ENCODE results near the gene DEGS2.
"Not testable (repeated sequence)": the region's sequence is repeated elsewhere in the genome, so short reads cannot be mapped to it uniquely, and the experiment has no call there.

The DEGS2 gene

DNA sequence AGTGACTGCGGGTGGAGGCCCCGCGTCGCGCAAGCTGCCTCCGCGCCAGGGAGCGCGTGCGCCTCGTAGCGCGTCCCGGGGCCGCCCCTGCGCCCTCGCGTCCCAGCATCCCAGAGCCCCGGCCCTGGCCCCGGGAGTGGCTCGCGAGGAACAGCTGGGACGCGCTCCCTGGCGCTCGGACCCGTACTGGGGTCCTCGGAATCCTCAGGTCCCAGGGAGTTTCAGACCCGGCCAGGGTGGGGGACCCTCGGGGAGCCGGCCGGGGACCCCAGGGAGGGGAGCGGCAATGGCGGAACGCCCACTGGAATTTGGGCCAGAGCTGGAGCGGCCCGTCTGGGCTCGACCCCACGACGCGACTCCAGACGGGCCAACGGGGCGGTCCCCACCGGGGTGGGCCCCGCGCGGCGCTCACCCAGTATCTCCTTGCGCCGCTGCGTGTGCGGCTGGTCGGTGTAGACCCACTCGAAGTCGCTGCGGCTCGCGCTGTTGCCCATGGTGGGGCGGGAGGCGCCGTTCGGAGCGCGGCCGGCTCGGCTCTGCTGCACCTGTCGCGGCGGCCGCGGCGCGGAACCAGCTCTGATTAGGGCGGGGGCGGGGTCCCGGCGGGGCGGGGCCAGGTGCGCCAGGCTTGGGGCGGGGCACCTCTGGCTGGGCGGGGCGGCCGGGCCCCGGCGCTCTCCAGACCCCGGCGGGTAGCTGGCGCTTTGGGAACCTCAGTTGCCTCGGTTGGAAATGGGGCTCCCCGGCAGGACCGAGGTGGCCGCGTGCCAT is at the start of gene DEGS2:
Gene DEGS2 (minus strand): TSS at position 552 of the 771 bp plus-strand sequence. CDS start 58 bp downstream, at position 494.
- peak; percentile 37 for DNase-seq (ENCODE audit: low read depth)

DNA sequence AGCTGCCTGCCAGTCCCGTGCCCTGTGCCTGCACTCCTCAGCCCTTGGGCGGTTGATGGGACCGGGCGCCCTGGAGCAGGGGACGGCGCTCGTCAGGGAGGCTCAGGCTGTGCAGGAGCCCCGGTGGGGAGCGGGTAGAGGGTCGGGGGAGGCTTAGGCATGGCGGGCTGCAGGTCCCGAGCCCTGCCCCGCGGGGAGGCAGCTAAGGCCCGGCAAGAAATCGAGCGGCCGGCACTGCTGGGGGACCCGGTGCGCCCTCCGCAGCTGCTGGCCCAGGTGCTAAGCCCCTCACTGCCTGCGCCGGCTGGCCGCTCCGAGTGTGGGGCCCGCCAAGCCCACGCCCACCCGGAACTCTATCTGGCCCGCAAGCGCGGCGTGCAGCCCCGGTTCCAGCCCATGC is 48.7 kb upstream of the DEGS2 start:
- DNase-seq (ENCODE audit: low read depth), result not testable (repeated sequence)

DNA sequence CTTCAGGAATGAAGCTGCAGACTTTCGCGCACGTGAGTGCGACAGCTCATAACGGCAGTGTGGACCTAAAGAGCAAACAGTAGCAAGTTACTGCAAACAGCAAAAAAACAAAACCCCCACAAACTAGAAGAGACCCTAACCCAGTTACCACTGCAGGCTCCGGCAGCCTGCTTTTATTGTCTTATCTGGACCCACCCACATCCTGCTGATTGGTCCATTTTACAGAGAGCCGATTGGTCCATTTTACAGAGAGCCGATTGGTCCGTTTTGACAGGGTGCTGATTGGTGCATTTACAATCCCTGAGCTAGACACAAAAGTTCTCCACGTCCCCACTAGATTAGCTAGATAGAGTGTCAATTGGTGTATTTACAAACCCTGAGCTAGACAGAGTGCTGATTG is 48.1 kb upstream of the DEGS2 start:
- DNase-seq (ENCODE audit: low read depth), result not testable (repeated sequence)

DNA sequence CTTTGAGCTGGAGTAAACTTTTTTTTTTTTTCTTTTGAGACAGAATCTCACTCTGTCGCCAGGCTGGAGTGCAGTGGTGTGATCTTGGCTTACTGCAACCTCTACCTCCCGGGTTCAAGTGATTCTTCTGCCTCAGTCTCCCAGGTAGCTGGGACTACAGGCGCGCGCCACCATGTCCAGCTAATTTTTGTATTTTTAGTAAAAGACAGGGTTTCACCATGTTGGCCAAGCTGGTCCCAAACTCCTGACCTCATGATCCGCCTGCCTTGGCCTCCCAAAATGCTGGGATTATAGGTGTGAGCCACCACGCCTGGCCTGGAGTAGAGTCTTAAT is 45.4 kb upstream of the DEGS2 start:
- DNase-seq (ENCODE audit: low read depth), result not testable (repeated sequence)

DNA sequence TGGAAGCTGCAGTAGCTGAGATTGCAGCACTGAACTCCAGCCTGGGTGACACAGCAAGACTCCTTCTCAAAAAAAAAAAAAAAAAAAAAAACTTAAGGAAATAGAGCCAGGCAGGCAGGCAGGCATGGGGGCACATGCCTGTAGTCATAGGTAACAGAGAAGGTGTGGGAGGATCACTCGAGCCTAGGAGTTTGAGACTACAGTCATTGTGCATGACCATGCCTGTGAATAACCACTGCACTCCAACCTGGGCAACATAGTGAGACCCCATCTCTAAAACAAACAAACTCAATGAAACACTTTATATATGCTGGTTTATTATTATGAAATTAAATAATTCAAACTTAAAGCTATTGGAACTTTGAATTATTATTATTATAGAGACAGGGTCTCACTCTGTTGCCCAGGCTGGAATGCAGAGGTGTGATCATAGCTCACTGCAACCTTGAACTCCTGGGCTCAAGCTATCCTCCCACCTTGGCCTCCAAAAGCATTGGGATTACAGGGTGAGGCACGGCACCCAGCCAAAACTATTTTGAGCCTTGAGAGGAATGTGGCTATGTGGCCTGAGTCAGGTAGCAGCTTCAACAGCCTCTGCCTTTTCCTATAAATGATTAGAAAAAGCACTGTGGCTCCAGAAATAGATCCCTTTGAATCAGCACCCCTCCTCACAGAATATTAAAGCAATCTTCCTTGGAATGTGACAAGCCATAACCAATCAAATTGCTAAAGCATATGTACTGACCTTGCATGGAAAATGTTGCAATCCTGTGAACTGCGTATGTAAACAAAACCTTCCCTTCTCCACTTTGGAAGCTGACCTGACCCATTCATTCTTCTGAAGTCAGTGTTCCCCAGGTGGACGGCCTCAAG is 44.8 kb upstream of the DEGS2 start:
- DNase-seq (ENCODE audit: low read depth), result no peak

DNA sequence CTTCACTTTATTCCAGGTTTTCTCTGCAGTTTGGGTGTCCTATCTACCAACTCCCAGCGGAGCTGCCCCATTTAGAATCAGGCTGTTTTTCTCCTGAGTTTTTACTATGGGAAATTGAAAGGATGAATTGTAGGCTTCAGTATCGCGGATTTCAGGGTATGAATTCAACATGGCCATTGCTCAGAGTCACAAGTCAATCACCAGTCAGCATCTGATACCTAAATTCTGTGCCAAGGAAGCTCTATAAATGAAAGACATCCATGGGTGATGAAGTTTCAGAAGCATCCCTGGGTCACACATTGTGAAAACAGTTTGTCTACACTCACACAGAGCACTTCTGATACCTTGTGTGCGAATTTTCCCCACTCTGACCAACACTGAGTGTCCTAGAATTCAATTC is 43.7 kb upstream of the DEGS2 start:
- DNase-seq (ENCODE audit: low read depth), result no peak

DNA sequence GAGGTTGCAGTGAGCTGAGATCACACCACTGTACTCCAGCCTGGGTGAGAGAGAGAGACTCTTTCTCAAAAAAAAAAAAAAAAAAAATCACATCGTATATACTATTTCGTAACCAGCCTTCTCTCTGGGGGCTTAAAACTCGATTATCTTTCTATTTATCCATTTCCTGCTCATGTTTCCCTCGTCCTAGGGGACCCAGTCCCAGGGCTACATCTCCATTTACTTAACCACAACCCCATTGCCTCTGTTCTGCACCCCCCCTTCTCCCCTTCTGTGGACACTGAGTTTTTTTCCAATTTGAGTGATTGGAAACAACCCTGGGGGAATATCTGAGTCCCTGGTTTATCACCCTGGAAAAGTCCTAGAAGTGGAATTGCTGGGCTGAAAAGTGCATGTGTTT is 43.3 kb upstream of the DEGS2 start:
- no peak for DNase-seq (ENCODE audit: low read depth)

DNA sequence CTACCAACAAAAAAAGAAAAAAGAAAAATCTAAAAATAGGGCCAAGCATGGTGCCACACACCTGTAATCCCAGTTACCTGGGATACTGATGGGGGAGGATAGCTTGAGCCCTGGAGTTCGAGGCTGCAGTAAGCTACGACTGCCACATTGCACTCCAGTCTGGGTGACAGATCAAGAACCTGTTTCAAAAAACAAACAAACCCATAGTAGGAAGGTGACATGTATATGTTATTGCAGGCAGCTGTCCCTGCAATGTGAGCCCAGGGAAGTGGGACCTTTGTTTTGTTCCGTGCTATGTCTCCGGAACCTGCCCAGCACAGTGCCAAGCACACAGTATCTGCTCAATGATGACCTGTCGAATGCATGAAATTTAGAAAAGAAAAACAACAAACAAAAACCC is 42.3 kb upstream of the DEGS2 start:
- DNase-seq (ENCODE audit: low read depth), result no peak

DNA sequence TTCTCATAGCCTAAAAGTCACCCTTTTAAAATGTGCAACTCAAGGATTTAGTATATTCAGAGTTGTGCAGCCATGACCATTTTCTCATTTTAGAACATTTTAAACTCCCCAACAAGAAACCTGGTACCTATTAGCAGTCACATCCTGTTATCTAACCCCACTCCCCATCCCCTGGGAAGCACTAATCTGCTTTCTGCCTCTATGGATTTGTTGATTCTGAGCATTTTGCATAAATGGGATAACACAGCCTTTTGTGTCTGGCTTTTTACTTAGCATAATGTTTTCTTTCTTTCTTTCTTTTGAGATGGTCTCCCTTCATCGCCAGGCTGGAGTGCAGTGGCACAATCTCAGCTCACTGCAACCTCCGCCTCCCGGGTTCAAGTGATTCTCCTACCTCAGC is 40.9 kb upstream of the DEGS2 start:
- no peak for DNase-seq (ENCODE audit: low read depth)

DNA sequence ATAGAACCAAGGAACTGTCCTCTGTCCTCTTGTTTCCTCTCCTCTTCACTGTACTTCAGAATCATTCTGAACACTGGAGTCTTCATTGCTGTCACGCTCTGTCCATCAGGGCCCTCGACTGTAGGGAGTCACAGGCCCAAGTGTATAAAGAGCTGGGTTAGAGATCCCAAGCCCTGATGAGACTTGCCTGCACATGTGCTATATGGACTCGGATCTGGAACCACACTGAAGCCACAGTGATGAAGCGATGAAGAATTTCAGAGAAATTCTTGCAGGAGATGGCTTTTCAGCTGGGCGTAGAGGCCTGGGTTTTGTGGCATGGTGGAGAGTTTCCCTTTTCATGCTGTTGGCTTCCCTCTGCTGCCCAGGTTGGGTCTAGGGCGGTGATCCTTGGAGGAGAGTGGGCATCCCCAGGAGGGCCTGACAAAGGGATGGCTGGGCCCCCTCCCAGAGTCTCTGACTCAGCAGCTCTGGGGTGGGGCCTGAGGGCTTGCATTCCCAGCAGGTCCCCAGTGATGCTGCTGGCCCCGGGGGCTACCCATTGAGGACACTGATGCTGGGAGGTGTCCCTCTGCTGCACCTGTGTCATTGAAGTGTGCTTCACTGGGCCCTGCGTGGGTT is 39.9 kb upstream of the DEGS2 start:
- no peak for DNase-seq (ENCODE audit: low read depth)

DNA sequence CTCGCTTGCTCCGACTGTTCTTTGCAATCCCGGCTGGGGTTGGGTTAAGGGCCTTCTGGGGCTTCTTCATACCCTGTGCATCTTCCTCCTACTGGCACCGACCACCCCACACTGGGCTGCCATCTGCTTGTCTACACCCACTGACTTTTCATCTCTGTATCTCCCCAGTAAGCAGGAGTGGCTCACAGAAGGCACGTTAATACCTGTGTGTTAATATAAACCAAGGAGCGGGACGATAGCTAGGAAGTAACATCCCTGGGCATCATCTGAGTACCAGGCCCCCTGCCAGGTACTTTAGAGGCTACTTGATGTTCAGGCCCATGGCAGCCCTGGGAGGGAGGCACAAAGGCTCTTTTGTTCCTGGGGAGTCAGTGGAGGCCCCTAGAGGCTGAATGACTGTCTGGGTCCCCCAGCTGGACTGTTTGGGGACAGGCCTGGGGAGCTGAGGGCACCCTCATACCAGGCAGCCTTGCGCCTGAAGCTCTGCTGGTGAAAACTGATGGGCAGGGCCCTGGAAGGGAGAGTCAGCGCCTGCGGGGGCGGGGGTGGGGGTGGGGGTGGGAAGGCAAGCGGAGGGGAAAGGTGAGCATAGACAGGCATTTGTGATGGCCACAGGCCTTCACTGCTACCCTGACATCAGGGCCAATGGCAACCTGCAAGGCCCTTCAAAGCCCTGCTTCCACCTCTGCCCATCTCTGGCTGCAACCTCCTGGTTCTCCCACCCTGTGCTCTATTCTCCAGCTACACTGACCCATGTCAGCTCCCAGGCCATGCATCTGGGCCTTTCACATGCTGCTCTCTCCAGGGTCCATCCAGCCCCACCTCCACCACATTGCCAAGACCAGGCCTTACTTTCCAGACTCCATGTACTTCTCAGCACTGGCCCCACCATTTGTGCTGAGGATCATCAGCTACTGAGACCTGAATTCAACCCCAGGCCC is 34.2 kb upstream of the DEGS2 start:
- no peak for DNase-seq (ENCODE audit: low read depth)

DNA sequence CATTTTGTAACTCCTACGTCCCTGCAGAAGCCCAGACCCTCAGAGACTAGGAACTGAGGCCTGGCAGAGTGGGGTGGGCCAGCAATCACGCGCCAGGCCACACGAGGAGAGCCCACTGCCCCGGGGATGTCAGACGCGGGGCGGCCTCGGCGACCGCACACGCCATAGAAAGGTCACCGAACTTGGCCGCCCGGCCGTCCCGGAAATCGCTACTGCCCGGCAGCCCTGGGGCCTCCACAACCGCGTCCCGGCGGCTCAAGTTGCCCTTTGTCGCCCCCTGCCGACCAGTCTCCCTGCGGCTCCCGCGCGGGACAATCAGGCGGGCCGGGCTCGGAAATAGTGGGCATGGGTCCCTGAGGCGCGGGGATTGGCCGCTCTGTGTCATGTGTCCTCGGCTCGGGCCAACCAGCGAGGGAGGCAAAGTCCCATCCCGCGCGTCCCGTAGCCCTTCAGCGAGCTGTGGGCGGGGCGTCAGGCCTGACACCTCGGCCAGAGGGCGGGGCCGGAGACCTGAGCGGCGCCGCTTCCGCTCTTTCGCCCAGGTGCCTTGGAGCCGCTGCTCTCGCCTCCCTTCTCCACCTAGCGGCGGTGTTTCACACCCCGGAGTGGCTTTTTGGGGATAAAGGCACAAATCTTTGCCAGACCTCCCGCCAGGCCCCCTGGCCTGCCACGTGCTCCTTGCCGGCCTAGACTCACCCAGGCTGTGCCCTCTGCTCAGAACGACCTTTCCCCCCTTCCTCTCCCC is 33.4 kb upstream of the DEGS2 start:
- peak; percentile 99 for DNase-seq (ENCODE audit: low read depth)

DNA sequence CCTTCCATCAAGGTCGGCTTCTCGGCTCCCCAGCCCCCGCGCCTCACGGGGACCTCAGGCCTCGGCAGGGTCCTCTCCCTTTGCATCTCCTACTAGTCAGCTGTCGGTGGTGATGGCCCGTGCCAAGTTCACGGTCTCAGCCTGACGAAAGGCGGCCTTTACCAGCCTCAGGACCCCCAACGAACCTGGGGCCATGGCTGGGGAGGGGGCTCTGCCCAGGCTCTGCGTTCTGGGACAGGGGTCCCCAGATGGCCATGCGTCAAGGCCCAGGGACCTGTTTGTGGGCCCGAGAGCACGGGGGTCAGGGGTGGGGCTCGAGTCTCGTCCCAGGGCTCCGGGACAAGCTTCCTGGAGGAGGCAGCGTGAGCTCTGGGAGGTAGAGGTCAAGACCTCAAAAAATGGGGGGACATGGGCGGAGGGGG is 32.8 kb upstream of the DEGS2 start:
- no peak for DNase-seq (ENCODE audit: low read depth)

DNA sequence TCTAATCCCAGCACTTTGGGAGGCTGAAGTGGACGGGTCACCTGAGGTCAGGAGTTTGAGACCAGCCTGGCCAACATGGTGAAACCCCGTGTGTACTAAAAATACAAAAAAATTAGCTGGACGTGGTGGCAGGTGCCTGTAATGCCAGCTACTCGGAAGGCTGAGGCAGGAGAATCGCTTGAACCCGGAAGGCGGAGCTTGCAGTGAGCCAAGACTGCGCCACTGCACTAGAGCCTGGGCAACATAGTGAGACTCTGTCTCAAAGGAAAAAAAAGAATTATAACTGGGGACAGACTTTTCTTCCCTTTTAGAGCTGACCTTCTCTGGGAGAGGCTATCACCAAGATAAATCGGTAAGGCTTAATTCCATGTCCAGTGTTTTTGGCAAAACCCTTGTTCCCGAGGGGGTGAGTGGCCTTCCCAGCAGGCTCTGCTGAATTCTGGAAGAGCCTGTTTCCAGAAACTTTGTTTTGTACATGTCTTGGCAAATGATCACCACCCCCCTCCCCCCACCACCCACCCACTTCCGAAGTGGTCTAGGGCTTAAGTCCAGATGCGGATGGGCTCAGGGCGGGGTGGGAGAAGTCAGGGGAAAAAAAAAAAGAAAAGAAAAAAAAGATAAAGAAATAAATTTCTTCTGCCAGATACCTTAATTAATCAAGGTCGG is 32.3 kb upstream of the DEGS2 start:
- DNase-seq (ENCODE audit: low read depth), result no peak

DNA sequence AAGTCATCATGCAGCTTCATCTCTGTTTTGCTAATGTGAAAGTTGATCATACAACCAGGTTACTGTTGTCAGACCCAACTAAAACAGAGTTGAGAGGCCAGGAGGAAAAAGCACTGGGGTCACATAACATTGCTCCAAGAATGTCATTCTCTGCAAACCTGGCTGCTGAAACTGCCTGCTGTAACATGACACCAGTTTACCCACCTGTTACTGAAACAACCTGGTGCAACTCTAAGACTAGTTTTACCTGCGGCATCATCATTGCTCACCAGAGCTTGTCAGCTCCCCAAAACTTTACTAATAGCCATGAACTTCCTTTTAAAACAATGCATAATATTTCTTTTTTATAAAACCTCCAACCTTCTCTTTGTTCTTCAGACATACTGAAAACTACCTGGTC is 30.7 kb upstream of the DEGS2 start:
- no peak for DNase-seq (ENCODE audit: low read depth)

DNA sequence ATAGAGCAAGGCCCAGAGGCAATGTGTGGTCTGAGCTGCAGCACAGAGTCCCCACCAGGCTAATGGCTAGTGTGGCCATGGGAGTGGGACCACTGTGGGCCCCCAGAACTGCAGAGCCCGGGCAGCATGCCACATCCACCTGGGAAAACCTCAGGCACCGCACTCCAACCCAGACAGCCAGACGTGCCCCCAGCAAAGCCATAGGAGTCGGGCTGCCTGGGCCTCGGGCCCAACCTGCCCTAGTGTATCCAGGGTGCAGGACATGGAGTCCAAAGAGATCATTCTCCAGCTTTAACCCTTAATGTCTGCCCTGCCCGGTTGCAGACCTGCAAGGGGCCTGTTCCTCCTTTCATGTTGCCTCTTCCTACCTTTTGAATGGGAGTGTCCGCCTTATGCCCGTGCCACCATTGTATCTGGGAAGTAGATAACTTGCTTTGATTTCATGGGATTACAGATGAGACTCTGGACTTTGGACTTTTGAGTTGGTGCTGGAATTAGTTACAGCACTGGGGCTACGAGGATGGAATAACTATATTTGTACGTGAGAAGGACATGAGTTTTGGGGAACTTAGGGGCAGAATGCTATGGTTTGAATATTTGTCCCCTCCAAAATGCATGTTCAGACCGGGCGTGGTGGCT is 29.1 kb upstream of the DEGS2 start:
- no peak for DNase-seq (ENCODE audit: low read depth)

DNA sequence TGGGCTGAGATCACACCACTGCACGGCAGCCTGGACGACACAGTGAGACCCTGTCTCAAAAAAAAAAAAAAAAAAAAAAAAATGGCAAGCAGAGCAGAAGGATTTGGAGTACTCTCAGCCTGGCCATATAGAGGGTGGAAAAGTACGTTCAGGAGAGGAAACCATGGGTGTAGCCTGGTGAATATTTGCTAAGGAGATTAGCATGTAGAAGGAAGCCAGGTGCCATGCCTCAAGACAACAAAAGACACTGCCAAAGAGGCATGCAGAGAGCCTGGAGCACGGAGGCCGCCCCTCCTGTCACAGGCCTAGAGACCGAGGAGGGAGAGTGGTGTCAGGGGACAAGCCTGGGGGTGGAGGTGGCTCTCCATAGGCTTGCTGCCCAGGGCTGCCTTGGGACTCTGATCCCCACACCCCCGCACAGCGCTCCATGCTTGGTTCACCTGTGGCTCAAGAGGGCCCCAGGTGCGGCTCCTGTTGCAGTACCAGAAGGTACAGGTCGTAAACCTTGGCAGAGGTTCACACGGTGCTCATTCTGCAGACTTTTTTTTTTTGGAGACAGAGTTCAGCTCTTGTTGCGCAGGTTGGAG is 27.9 kb upstream of the DEGS2 start:
- no peak for DNase-seq (ENCODE audit: low read depth)

DNA sequence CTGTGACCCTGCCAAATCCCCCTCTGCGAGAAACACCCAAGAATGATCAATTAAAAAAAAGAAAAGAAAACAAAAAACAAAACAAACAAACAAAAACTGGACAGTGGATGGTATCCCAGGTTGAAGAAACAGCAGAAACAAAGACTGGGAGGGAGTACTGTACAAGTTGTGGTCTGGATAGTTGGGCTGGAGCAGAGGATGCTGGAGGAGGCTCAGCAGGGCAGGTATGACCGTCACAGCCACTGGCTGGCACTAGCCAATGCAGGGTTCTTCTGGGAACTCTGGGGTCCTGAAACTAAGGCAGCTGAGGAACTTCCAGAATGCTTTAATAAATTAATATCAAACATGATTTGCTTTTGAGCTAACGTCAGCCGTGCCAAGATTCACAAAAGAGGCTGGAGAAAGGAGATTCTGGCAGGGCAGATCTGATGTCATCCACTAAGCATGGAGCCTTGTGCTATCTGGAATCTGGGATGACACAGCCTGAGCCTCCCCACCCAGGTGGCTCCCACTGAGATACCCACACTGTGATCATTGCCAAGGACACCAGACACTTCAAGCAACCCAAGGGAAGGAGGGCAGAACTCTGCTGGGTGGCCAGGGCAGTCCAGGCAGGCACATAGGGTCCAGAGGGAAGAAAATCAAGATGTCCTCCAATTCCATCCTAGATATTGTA is 22.6 kb upstream of the DEGS2 start:
- DNase-seq (ENCODE audit: low read depth), result not testable (repeated sequence)

DNA sequence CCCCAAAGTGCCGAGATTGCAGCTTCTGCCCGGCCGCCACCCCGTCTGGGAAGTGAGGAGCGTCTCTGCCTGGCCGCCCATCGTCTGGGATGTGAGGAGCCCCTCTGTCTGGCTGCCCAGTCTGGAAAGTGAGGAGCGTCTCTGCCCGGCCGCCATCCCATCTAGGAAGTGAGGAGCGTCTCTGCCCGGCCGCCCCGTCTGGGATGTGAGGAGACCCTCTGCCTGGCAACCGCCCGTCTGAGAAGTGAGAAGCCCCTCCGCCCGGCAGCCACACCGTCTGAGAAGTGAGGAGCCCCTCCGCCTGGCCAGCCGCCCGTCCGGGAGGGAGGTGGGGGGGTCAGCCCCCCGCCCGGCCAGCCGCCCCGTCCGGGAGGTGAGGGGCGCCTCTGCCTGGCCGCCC is 21.2 kb upstream of the DEGS2 start:
- DNase-seq (ENCODE audit: low read depth), result not testable (repeated sequence)
